ENCODE measurements around the gene TPM3. TPM values are rescaled to one million over a fixed set of nuclear protein-coding genes. Genes with fewer than 3 reads are reported as not detected.

Gene TPM3
- total and polyA plus RNA-seq, 10 of the 15 experiments (the other 5 are each of a cell fraction or from before 2014, with no cell fraction given), result 270 to 759 (median 505) TPM

DNA sequence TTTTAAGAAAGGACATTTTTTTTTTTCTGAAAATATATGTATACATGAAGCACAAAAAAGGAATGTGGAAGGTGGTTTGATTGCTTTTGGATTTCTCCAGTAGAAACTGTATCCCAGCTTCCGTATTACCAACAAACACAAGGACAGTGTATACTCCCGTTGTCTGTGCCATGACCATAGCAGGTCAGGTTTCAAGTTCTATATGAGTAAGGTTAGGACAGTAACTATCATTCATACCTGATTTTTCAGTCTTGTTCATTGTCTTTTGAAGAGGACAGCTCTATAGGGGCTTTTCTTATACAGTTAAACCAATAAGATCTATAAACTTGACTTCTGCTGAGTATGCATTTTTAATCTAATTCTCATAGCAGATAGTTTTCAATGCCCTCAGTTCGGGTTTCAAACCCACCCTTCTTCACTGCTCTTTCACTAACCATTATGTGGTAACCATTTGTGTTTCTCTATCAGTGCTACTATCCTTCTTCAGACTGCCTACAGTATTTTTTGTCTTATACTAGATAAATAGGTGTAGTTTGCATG is 48.5 kb upstream of the TPM3 start:
- H3K27me3 ChIP-seq (replicated peaks in 1 of 2; ENCODE audit: control insufficient read depth in 2 of 2, insufficient read depth in 2 of 2, low read length in 1 of 2), result no peaks in the 10 kb centered on the region
- H4K20me1 ChIP-seq (ENCODE audit: control insufficient read depth, insufficient read depth), result 0 out of 2 replicates have a peak, but pooled peaks cover 2% of the 10 kb centered on the region
- ChIA-PET SMC1A (ENCODE audit: uncharacterized antibody, unreplicated experiment) (interaction anchor here (0.9 to 1.0 kb wide), 3 partner anchors 9 to 94 kb away, joined by 3 read pairs; no protein-coding TSS in a partner anchor), RAD21 (ENCODE audit: unreplicated experiment) (no interaction called here), POLR2A (interaction anchor here (0.7 kb wide), 1 partner anchor 248 kb away, joined by 3 read pairs; no protein-coding TSS in a partner anchor), CTCF (no interaction called here)
- H3K4me1 ChIP-seq (ENCODE audit: control insufficient read depth, insufficient read depth, low read length), result no peaks in the 10 kb centered on the region
- WGBS (ENCODE audit: insufficient coverage, insufficient replicate concordance, low lambda C conversion rate, missing lambda C conversion rate), result 97% methylated on average over 3 of the region's 3 CpGs
- no peak overlapping the region for H3K9ac ChIP-seq (ENCODE audit: control insufficient read depth, insufficient read depth, low read length)
- intact Hi-C loops (cut with micrococcal nuclease; ENCODE audit: unreplicated experiment), result no loop called here
- peak; percentile 65 for ATAC-seq
- no peak overlapping the region for H3K4me3 ChIP-seq
- TF ChIP-seq SMARCA5 (IDR thresholded peaks at IDR 0.05) (no peak), BRCA1 (IDR thresholded peaks at IDR 0.05; ENCODE audit: low read depth, low read length) (no peak), HDAC6 (IDR thresholded peaks at IDR 0.05; ENCODE audit: unreplicated experiment) (no peak), PAX8 (IDR thresholded peaks at IDR 0.05) (no peak), TARDBP (IDR thresholded peaks at IDR 0.05; ENCODE audit: borderline replicate concordance) (no peak), NFYA (IDR thresholded peaks at IDR 0.05; ENCODE audit: borderline replicate concordance, low read depth, low read length) (no peak), FOS (IDR thresholded peaks at IDR 0.05; ENCODE audit: borderline replicate concordance, extremely low read depth, insufficient read length) (no peak), MYC (IDR thresholded peaks at IDR 0.05; ENCODE audit: insufficient read depth, insufficient read length, insufficient replicate concordance, low read length, severe bottlenecking) (no peak), CBX3 (IDR thresholded peaks at IDR 0.05; ENCODE audit: borderline replicate concordance, low read depth) (no peak), SP1 (IDR thresholded peaks at IDR 0.05; ENCODE audit: low read depth, low read length) (no peak), ZNF207 (IDR thresholded peaks at IDR 0.05; ENCODE audit: borderline replicate concordance) (no peak)
- no peak overlapping the region for H3K27ac ChIP-seq (ENCODE audit: control insufficient read depth, insufficient read depth)
- no peak overlapping the region for H2AFZ ChIP-seq (ENCODE audit: control insufficient read depth, low read depth, low read length)
- no peak for DNase-seq (ENCODE audit: low read depth, low spot score)
- H3K79me2 ChIP-seq (ENCODE audit: control insufficient read depth, insufficient read depth, low read length), result peaks cover 10% of the 10 kb centered on the region
- no peaks in the 10 kb centered on the region for H3K9me3 ChIP-seq (replicated peaks; ENCODE audit: control insufficient read depth, insufficient read depth, low read length)
- no TSS peak for BruUV-seq (replicated peaks)
- H3K4me2 ChIP-seq (ENCODE audit: control insufficient read depth, insufficient read depth), result no peak overlapping the region
- in situ Hi-C loops (cut with MboI), result no loop called here
- FAIRE-seq, result no peak
- peaks cover 10 to 48% of the 10 kb centered on the region in 2 experiments for H3K36me3 ChIP-seq (ENCODE audit: control insufficient read depth in 2 of 2, insufficient read depth in 2 of 2, low read length in 1 of 2)

Data from GM12878 (cell line).